GM12864 (cell line): ENCODE data around the gene UBAP2.

Experiments
- DNase-seq: peaks from one replicate; pipeline ENCODE4 v3.0.0-alpha.2; 2011; ENCODE audit warnings: low read depth
- H3K4me3 ChIP-seq: 2 replicates; pipeline ENCODE4 v1.5.1; 2011; ENCODE audit warnings: mild to moderate bottlenecking, low read depth, low read length, control low read depth
- CTCF ChIP-seq: IDR thresholded peaks from 2 replicates; pipeline ENCODE4 v1.5.1; 2011; ENCODE audit warnings: low read depth, mild to moderate bottlenecking, moderate library complexity, low read length, control low read depth, inconsistent platforms; ENCODE audit errors: missing control alignments

Gene UBAP2

GRCh38 chr9:33923079-33923478 lies 125.6 kb downstream of the UBAP2 start:
- H3K4me3 ChIP-seq: no peak overlapping the region
- DNase-seq: no peak
- TF ChIP-seq CTCF: no peak

DNA sequence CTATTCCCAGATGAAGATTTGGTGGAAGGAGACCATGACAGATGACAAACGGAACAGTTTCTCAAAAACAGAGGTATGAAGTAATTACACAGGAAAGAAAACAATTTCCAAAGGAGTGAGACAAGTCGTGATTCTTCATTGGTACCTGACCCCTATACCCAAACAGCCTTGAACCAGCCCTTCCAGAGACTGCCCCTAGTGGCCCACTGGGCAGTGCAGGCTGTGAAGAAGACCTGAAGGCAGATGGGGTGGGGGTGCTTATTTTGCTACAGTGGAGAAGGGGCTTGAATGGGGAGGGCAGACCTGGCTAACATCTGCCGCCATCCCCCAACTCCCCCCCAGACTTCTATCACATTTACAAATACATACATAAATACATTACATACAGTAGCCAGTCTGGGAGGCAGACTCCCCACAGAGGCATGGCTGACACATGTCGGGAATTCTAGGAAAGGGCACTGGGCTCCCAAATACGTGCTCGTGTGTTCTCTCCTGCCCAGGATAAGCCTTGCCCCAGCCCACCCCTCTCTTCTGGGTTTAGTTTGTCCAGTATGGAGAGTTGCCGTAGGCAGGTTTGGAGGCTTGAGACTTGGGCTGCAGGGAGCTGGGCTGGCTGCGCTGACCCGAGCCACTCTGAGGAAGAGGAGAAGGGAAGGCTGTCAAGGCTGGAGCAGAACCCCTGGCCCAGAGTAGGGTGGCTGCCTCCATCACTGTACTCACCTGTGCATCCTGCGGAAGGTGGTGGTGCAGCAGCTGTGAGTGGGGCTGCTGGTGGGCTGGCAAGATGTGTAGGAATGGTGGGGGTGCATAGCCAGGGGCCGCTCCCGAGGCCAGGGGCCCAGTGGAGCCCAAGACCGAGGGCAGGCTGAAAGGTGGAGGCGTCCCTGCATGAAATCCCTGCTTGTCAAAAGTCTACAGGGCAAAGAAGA lies 126.5 kb downstream of the UBAP2 start:
- TF ChIP-seq CTCF: peak; percentile 85
- no peak for DNase-seq
- H3K4me3 ChIP-seq: no peak overlapping the region

- TF ChIP-seq CTCF: no peak
- no peak overlapping the region for H3K4me3 ChIP-seq
- DNase-seq: no peak
Observed at GRCh38 chr9:33919276-33919897, 129.3 kb downstream of the UBAP2 start.

GRCh38 chr9:33917036-33917435 lies 131.7 kb downstream of the UBAP2 start:
- no peak for TF ChIP-seq CTCF
- H3K4me3 ChIP-seq: no peak overlapping the region
- no peak for DNase-seq

DNA sequence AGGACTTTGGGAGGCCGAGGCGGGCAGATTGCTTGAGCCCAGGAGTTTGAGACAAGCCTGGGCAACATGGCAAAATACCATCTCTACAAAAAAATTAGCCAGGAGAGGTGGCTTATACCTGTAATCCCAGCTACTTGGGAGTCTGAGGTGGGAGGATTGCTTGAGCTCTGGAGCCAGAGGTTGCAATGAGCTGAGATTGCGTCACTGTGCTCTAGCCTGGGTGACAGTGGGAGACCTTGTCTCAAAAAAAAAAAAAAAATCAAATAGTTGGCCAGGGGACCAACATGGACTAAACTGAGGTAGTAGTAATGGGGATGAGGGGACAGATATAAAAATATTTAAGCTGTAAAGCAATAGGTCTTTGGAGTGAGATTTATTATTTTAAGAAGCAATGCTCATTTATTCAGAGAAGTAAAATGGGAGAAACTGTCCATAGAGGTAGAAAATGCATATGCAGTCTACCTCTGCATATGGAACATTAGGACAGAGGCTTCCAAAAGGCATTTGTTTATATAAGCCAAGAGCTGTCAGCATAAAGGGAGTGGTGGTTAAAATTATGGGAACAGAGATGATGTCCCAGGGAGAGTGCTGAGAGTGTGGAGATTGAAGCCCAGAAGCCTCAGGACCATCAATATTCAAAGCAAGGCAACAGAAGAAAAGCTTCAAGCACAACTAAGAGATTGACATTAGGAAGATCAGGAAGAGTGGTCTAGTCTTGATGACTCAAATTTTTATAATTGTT lies 133.6 kb downstream of the UBAP2 start:
- no peak overlapping the region for H3K4me3 ChIP-seq
- DNase-seq: no peak
- no peak for TF ChIP-seq CTCF

- TF ChIP-seq CTCF: no peak
- DNase-seq: no peak
- H3K4me3 ChIP-seq: no peak overlapping the region
Observed at GRCh38 chr9:33913541-33913940, 135.1 kb downstream of the UBAP2 start.
